ENCODE data around the gene ANKRD23.

The ANKRD23 gene

DNA sequence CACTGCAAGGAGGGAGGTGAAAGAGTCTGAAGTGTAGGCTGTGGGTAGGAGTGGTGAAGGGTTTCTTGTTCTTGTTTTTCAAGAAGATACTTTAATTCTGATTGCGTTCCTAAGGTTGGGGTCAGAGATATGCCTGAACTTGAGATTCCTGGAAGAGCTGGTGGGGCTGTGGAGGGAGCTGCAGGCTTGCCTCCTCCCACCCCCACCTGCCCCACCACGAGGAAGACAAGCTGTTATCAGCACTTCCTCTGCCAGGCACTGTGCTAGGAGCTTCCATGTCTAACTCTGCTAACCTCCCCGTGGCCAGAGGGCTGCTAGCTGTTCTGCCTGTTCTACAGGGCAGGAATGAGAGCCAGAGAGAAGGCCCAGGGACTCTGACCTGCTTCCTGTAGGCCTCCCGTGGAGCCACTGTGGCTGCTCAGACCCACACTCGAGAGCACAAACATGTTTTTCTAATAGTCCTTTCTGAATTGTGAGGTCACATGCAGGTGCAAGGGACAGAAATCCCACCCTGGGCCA, 13.7 kb downstream of the ANKRD23 start:
- no peak for DNase-seq (ENCODE audit: low spot score)
- H3K9me3 ChIP-seq (ENCODE audit: severe bottlenecking), result no peaks in the 10 kb centered on the region
- no peak overlapping the region for H3K4me3 ChIP-seq (ENCODE audit: severe bottlenecking)
- no peaks in the 10 kb centered on the region for H3K27me3 ChIP-seq (ENCODE audit: insufficient read depth, poor library complexity, severe bottlenecking)
- H3K36me3 ChIP-seq (ENCODE audit: low read depth), result peaks cover 37% of the 10 kb centered on the region
- peaks cover 9% of the 10 kb centered on the region for H3K4me1 ChIP-seq (ENCODE audit: insufficient read depth, poor library complexity, severe bottlenecking)
- H3K27ac ChIP-seq (ENCODE audit: poor library complexity, severe bottlenecking), result no peak overlapping the region
- ATAC-seq (ENCODE audit: low read depth), result no peak
- TF ChIP-seq, protein P1, sequence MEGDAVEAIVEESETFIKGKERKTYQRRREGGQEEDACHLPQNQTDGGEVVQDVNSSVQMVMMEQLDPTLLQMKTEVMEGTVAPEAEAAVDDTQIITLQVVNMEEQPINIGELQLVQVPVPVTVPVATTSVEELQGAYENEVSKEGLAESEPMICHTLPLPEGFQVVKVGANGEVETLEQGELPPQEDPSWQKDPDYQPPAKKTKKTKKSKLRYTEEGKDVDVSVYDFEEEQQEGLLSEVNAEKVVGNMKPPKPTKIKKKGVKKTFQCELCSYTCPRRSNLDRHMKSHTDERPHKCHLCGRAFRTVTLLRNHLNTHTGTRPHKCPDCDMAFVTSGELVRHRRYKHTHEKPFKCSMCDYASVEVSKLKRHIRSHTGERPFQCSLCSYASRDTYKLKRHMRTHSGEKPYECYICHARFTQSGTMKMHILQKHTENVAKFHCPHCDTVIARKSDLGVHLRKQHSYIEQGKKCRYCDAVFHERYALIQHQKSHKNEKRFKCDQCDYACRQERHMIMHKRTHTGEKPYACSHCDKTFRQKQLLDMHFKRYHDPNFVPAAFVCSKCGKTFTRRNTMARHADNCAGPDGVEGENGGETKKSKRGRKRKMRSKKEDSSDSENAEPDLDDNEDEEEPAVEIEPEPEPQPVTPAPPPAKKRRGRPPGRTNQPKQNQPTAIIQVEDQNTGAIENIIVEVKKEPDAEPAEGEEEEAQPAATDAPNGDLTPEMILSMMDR (IDR thresholded peaks at IDR 0.05; ENCODE audit: poor library complexity, severe bottlenecking), result no peak

DNA sequence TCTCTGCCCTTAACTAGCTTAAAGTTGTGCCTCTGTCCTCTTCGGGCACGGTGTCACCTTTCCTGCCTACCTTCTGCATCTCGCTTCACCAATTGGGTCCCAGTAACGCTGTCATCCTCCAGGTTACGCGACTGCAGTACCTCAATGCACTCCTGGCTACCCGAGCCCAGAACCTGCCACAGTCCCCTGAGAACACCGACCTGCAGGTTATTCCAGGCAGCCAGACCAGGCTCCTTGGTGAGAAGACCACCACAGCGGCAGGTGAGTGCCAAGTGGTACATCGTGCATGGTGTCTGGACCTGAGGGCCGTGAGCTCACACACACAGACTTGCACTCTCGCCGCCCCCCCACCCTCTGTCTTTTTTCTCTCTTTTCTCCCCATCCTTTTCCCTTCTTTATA, 14.9 kb downstream of the ANKRD23 start:
- ATAC-seq (ENCODE audit: low read depth) (no peak), DNase-seq (ENCODE audit: low spot score) (no peak)
- Histone ChIP-seq H3K27ac (ENCODE audit: poor library complexity, severe bottlenecking) (no peak overlapping the region), H3K4me1 (ENCODE audit: insufficient read depth, poor library complexity, severe bottlenecking) (peaks cover 10% of the 10 kb centered on the region), H3K36me3 (ENCODE audit: low read depth) (peaks cover 42% of the 10 kb centered on the region), H3K4me3 (ENCODE audit: severe bottlenecking) (no peak overlapping the region), H3K27me3 (ENCODE audit: insufficient read depth, poor library complexity, severe bottlenecking) (no peaks in the 10 kb centered on the region), H3K9me3 (ENCODE audit: severe bottlenecking) (no peaks in the 10 kb centered on the region)
- TF ChIP-seq, protein P1 (IDR thresholded peaks at IDR 0.05; ENCODE audit: poor library complexity, severe bottlenecking), result no peak

DNA sequence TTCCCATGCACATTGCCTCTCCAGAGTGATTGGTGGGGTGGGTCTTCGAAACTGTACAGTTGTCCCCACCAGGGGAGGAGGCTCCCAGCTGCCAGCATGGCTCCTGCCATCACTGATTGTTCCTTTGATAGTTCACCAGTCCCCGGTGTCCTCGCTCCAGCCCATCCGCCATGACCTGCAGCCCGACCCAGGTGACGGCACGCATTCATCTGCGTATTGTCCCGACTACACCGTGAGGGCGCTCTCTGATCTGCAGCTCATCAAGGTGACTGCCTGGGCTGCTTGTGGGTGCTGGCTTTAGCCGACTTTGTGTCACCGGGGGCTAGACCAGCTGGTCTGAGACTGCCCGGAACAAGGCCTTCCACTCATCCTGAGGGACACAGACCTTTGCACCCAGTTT, 15.4 kb downstream of the ANKRD23 start:
- TF ChIP-seq, protein P1 (IDR thresholded peaks at IDR 0.05; ENCODE audit: poor library complexity, severe bottlenecking), result no peak
- Histone ChIP-seq H3K4me1 (ENCODE audit: insufficient read depth, poor library complexity, severe bottlenecking) (peaks cover 13% of the 10 kb centered on the region), H3K27ac (ENCODE audit: poor library complexity, severe bottlenecking) (no peak overlapping the region), H3K27me3 (ENCODE audit: insufficient read depth, poor library complexity, severe bottlenecking) (no peaks in the 10 kb centered on the region), H3K4me3 (ENCODE audit: severe bottlenecking) (no peak overlapping the region), H3K36me3 (ENCODE audit: low read depth) (peaks cover 40% of the 10 kb centered on the region), H3K9me3 (ENCODE audit: severe bottlenecking) (no peaks in the 10 kb centered on the region)
- no peak for ATAC-seq (ENCODE audit: low read depth)
- DNase-seq (ENCODE audit: low spot score), result no peak

DNA sequence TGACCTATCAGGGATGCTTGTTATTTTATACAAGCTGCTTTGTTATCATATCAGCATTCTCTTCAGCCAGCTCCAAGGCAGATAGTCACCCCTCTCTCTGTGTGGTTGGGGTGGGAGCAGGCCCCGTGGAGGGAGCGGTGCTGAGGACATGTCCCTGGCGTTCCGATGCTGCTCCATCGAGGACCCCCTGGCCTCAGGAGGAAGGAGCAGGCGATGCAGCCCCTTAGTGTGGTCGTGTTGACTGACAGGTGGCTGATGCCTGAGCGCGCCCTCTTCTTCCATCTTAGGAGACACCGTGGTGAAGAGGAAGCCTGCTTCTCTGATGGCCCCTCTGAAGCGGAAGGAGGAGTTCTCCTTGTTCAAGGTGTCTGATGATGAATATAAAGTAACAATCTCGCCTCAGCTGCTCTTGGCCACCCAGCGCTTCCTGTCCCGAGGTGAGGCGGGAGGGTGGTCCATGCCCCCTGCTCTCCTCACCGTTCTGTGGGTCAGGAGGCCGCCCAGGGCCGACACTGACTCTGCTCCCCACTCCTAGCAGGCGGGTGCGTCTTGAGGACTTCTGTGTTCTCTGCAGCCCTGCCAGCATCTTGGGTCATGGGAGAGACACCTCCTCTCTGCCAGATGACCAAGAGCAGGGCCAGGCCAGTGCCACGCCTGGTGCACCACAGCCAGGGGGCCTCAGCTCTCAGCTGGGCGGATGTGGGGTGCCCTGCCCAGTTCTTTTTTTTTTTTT, 17.1 kb downstream of the ANKRD23 start:
- Histone ChIP-seq H3K27me3 (ENCODE audit: insufficient read depth, poor library complexity, severe bottlenecking) (no peaks in the 10 kb centered on the region), H3K36me3 (ENCODE audit: low read depth) (peaks cover 28% of the 10 kb centered on the region), H3K9me3 (ENCODE audit: severe bottlenecking) (no peaks in the 10 kb centered on the region), H3K4me3 (ENCODE audit: severe bottlenecking) (no peak overlapping the region), H3K4me1 (ENCODE audit: insufficient read depth, poor library complexity, severe bottlenecking) (peaks cover 3% of the 10 kb centered on the region), H3K27ac (ENCODE audit: poor library complexity, severe bottlenecking) (no peak overlapping the region)
- TF ChIP-seq, protein P1 (IDR thresholded peaks at IDR 0.05; ENCODE audit: poor library complexity, severe bottlenecking), result no peak
- DNase-seq (ENCODE audit: low spot score), result no peak
- ATAC-seq (ENCODE audit: low read depth), result no peak

DNA sequence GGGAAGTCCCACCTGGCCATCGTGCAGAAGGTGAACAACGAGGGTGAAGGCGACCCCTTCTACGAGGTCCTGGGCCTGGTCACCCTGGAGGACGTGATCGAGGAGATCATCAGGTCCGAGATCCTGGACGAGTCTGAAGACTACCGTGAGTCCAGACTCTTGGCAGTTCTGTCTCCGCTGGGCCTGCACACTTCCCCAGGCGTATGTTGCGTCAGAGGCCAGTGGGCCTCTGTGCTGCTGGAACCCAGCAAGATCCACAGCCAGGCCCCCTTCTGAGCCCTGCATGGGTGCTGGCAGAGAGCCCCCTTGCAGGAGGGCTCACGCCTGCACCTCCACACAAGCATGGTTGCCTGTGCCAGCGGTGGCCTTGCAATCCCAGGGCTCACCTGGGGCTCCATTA, 18.8 kb downstream of the ANKRD23 start:
- no peak for DNase-seq (ENCODE audit: low spot score)
- peaks cover 21% of the 10 kb centered on the region for H3K36me3 ChIP-seq (ENCODE audit: low read depth)
- H3K27me3 ChIP-seq (ENCODE audit: insufficient read depth, poor library complexity, severe bottlenecking), result no peaks in the 10 kb centered on the region
- TF ChIP-seq, protein P1 (IDR thresholded peaks at IDR 0.05; ENCODE audit: poor library complexity, severe bottlenecking), result no peak
- ATAC-seq (ENCODE audit: low read depth), result no peak
- peaks cover 3% of the 10 kb centered on the region for H3K4me1 ChIP-seq (ENCODE audit: insufficient read depth, poor library complexity, severe bottlenecking)
- no peaks in the 10 kb centered on the region for H3K9me3 ChIP-seq (ENCODE audit: severe bottlenecking)
- no peak overlapping the region for H3K27ac ChIP-seq (ENCODE audit: poor library complexity, severe bottlenecking)
- no peak overlapping the region for H3K4me3 ChIP-seq (ENCODE audit: severe bottlenecking)

Data from RWPE2 (cell line).